A549 (cell line): ENCODE results near the gene SLC1A4. TPM values are rescaled to one million over a fixed set of nuclear protein-coding genes. Genes with fewer than 3 reads are reported as not detected.

ENCODE experiments used
- ATAC-seq, 2 experiments: fragments of 200-7000 bp in 1 of 2; fragments of >200 bp in 1 of 2; cut with Nextera tagmentation in 1 of 2; cut with Tn5 transposase in 1 of 2; 3 replicates each; pipeline versions ENCODE4 v1.8.0 to v1.9.1; 2018 to 2020; ENCODE audit warnings: mild to moderate bottlenecking in 1 of 2, moderate library complexity in 1 of 2
- CTCF ChIA-PET: fragments of 300-600 bp; sonication (Branson Sonifier 250); formaldehyde crosslinking; extraction: SDS; loops from one replicate; lab custom pipeline; 2021; ENCODE audit warnings: antibody characterized with exemption, inconsistent platforms; lab: Yijun Ruan, JAX
- POLR2A ChIA-PET: fragments of 350-600 bp; formaldehyde crosslinking; extraction: SDS; loops from one replicate; lab custom pipeline; 2021; ENCODE audit warnings: antibody characterized with exemption, inconsistent platforms; lab: Yijun Ruan, JAX
- DNase-seq, 2 experiments: peaks; one replicate each; pipeline versions ENCODE4 v3.0.0 to v3.0.0-alpha.2; 2011 to 2016; ENCODE audit warnings: low read depth in 1 of 2, low spot score in 1 of 2
- FAIRE-seq: peaks from 2 replicates; lab custom pipeline; 2011; peaks lifted over from hg19 to GRCh38; lab: Jason Lieb, UNC
- H3K27ac ChIP-seq, 2 experiments: fragments of >200 bp; sonication (Bioruptor Twin); formaldehyde crosslinking; 3 replicates each; pipeline ENCODE4 v1.5.1; 2016 to 2017
- H3K4me1 ChIP-seq: fragments of >200 bp; sonication (Bioruptor Twin); formaldehyde crosslinking; 3 replicates; pipeline ENCODE4 v1.6.1; 2016
- H3K4me2 ChIP-seq: fragments of >200 bp; sonication (Bioruptor Twin); formaldehyde crosslinking; 3 replicates; pipeline ENCODE4 v1.6.1; 2016
- H3K4me3 ChIP-seq: fragments of >200 bp; sonication (Bioruptor Twin); formaldehyde crosslinking; 3 replicates; pipeline ENCODE4 v1.5.1; 2016
- H3K9me3 ChIP-seq: fragments of >200 bp; sonication (Bioruptor Twin); formaldehyde crosslinking; 3 replicates; pipeline ENCODE4 v1.6.1; 2016
- BCL3 ChIP-seq: fragments of >200 bp; sonication (Bioruptor Twin); formaldehyde crosslinking; IDR thresholded peaks from 3 replicates; pipeline ENCODE4 v1.6.1; 2016
- BHLHE40 ChIP-seq: IDR thresholded peaks from 2 replicates; pipeline ENCODE4 v1.6.1; 2012; ENCODE audit warnings: low read depth, low read length, inconsistent platforms
- CBX8 ChIP-seq: fragments of 200-600 bp; sonication (generic); IDR thresholded peaks from 2 replicates; pipeline ENCODE4 v1.6.1; 2016
- CTCF ChIP-seq: fragments of >200 bp; sonication (Bioruptor Twin); formaldehyde crosslinking; IDR thresholded peaks from 3 replicates; pipeline ENCODE4 v1.5.1; 2016
- EHMT2 ChIP-seq: fragments of 200-600 bp; sonication (generic); IDR thresholded peaks from 2 replicates; pipeline ENCODE4 v1.6.1; 2016; ENCODE audit warnings: antibody characterized with exemption, low read depth, mild to moderate bottlenecking, moderate library complexity
- EP300 ChIP-seq, 2 experiments: fragments of >200 bp; sonication (Bioruptor Twin); formaldehyde crosslinking; IDR thresholded peaks; 2 replicates in 1 of 2; 3 replicates in 1 of 2; pipeline ENCODE4 v1.6.1; 2016 to 2017
- ESRRA ChIP-seq: fragments of 150-350 bp; IDR thresholded peaks from 2 replicates; pipeline ENCODE4 v1.6.1; 2014; ENCODE audit warnings: mild to moderate bottlenecking, low read length, borderline replicate concordance
- FOXS1 ChIP-seq: fragments of 250-450 bp; sonication (Bioruptor Pico); IDR thresholded peaks from 2 replicates; pipeline ENCODE4 v1.5.0; 2020; ENCODE audit warnings: mild to moderate bottlenecking, moderate library complexity
- GATA3 ChIP-seq: IDR thresholded peaks from 2 replicates; pipeline ENCODE4 v1.6.1; 2012; ENCODE audit warnings: borderline replicate concordance
- HDAC2 ChIP-seq: fragments of 200-600 bp; sonication (generic); IDR thresholded peaks from 2 replicates; pipeline ENCODE4 v1.6.1; 2016
- JUN ChIP-seq, 2 experiments: fragments of >200 bp; sonication (Bioruptor Twin); formaldehyde crosslinking; IDR thresholded peaks; 2 replicates in 1 of 2; 3 replicates in 1 of 2; pipeline ENCODE4 v1.6.1; 2016 to 2017
- MAFK ChIP-seq: fragments of 450-650 bp; IDR thresholded peaks from 2 replicates; pipeline ENCODE4 v1.6.1; 2014; ENCODE audit not compliant: partially characterized antibody
- MAX ChIP-seq: IDR thresholded peaks from 2 replicates; pipeline ENCODE4 v1.6.1; 2012
- MYC ChIP-seq: IDR thresholded peaks from 2 replicates; pipeline ENCODE4 v1.6.1; 2012; ENCODE audit warnings: mild to moderate bottlenecking, inconsistent platforms, low read length, improper control_type of control experiment, borderline replicate concordance
- NFE2L2 ChIP-seq: fragments of 150-350 bp; conservative IDR thresholded peaks from 2 replicates; pipeline ENCODE4 v1.6.1; 2014; ENCODE audit warnings: low read length
- PHF8 ChIP-seq: fragments of 200-600 bp; sonication (generic); IDR thresholded peaks from 2 replicates; pipeline ENCODE4 v1.6.1; 2016; ENCODE audit warnings: low read depth, mild to moderate bottlenecking, antibody characterized with exemption, moderate library complexity, borderline replicate concordance
- POLR2A ChIP-seq: IDR thresholded peaks from 2 replicates; pipeline ENCODE4 v1.6.1; 2012; ENCODE audit warnings: mild to moderate bottlenecking, low read length
- RAD21 ChIP-seq, 2 experiments: fragments of >200 bp in 1 of 2; sonication (Bioruptor Twin) in 1 of 2; formaldehyde crosslinking in 1 of 2; IDR thresholded peaks in 1 of 2; conservative IDR thresholded peaks in 1 of 2; 2 replicates in 1 of 2; 3 replicates in 1 of 2; pipeline ENCODE4 v1.6.1; 2012 to 2018; ENCODE audit warnings: inconsistent platforms in 1 of 2
- SMC3 ChIP-seq: fragments of >200 bp; sonication (Bioruptor Twin); formaldehyde crosslinking; IDR thresholded peaks from 3 replicates; pipeline ENCODE4 v1.6.1; 2018; ENCODE audit warnings: inconsistent platforms
- TFCP2L1 ChIP-seq: fragments of 250-450 bp; sonication (Bioruptor Pico); IDR thresholded peaks from 2 replicates; pipeline ENCODE4 v1.5.0; 2021; ENCODE audit warnings: mild to moderate bottlenecking
- ZC3H11A ChIP-seq: fragments of 450-650 bp; IDR thresholded peaks from 2 replicates; pipeline ENCODE4 v1.6.1; 2014; ENCODE audit warnings: antibody characterized with exemption, mild to moderate bottlenecking
- ZSCAN20 ChIP-seq: fragments of 250-450 bp; sonication (Bioruptor Pico); IDR thresholded peaks from 2 replicates; pipeline ENCODE4 v1.8.0; 2022; ENCODE audit warnings: mild to moderate bottlenecking, moderate library complexity
- WGBS: methylation state at CpG from one replicate; pipeline ENCODE4 v1.1.6; 2017; ENCODE audit errors: missing lambda C conversion rate; 5-methylcytosine and 5-hydroxymethylcytosine counted together
- polyA plus RNA-seq, 4 experiments: library from polyadenylated mRNA; depleted of rRNA in 3 of 4; stranded (reverse); fragments of >200 nt; fragmentation: RNase III in 1 of 4; extraction: RNeasy Plus Mini Kit Qiagen cat#74134 plus additional on column Dnase treatment in 1 of 4; gene quantifications; 2 replicates in 3 of 4; 3 replicates in 1 of 4; pipeline ENCODE4 v1.2.3, GENCODE V29; 2011 to 2017
- TF ChIP-seq, protein P1 (sequence below): IDR thresholded peaks from 2 replicates; pipeline ENCODE4 v1.6.1; 2012; ENCODE audit warnings: low read depth, borderline replicate concordance
- TF ChIP-seq, protein P2 (sequence below): fragments of 200-600 bp; sonication (generic); IDR thresholded peaks from 2 replicates; pipeline ENCODE4 v1.6.1; 2016; ENCODE audit warnings: antibody characterized with exemption, mild to moderate bottlenecking, moderate library complexity

SLC1A4 gene
- polyA plus RNA-seq, 2 of the 4 experiments (the other 2 are of a cell fraction): 9.1 to 26.4 TPM

- DNase-seq (no peak), ATAC-seq (no peak), FAIRE-seq (no peak)
- POLR2A ChIA-PET: interaction anchor here (0.6 to 2.3 kb wide), 14 partner anchors 9 to 240 kb away, joined by 3 to 13 read pairs (median 5); partner anchors contain the start of genes ACTR2, CEP68 and RAB1A
- H3K4me3 ChIP-seq: peak overlapping the region; percentile 89
- H3K27ac ChIP-seq: peak overlapping the region; percentile 91 to 94
- H3K9me3 ChIP-seq: no peaks in the 10 kb centered on the region
- CTCF ChIA-PET: interaction anchor here (0.8 to 12.0 kb wide), 14 partner anchors 8 to 106 kb away, joined by 3 to 99 read pairs (median 4); no protein-coding TSS in a partner anchor
- TF ChIP-seq CBX8 (no peak), TFCP2L1 (no peak), POLR2A (no peak), HDAC2 (no peak), NFE2L2 (no peak), ESRRA (no peak), BHLHE40 (no peak), MYC (no peak)
- TF ChIP-seq, protein P1, sequence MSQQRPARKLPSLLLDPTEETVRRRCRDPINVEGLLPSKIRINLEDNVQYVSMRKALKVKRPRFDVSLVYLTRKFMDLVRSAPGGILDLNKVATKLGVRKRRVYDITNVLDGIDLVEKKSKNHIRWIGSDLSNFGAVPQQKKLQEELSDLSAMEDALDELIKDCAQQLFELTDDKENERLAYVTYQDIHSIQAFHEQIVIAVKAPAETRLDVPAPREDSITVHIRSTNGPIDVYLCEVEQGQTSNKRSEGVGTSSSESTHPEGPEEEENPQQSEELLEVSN: no peak
- TF ChIP-seq, protein P2, sequence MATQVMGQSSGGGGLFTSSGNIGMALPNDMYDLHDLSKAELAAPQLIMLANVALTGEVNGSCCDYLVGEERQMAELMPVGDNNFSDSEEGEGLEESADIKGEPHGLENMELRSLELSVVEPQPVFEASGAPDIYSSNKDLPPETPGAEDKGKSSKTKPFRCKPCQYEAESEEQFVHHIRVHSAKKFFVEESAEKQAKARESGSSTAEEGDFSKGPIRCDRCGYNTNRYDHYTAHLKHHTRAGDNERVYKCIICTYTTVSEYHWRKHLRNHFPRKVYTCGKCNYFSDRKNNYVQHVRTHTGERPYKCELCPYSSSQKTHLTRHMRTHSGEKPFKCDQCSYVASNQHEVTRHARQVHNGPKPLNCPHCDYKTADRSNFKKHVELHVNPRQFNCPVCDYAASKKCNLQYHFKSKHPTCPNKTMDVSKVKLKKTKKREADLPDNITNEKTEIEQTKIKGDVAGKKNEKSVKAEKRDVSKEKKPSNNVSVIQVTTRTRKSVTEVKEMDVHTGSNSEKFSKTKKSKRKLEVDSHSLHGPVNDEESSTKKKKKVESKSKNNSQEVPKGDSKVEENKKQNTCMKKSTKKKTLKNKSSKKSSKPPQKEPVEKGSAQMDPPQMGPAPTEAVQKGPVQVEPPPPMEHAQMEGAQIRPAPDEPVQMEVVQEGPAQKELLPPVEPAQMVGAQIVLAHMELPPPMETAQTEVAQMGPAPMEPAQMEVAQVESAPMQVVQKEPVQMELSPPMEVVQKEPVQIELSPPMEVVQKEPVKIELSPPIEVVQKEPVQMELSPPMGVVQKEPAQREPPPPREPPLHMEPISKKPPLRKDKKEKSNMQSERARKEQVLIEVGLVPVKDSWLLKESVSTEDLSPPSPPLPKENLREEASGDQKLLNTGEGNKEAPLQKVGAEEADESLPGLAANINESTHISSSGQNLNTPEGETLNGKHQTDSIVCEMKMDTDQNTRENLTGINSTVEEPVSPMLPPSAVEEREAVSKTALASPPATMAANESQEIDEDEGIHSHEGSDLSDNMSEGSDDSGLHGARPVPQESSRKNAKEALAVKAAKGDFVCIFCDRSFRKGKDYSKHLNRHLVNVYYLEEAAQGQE: no peak
- 13% methylated on average over 12 of the region's 12 CpGs for WGBS
- peaks cover 28% of the 10 kb centered on the region for H3K4me1 ChIP-seq
- H3K4me2 ChIP-seq: peak overlapping the region; percentile 96
These were observed 1.2 kb upstream of the SLC1A4 start for GRCh38 chr2:64987956-64988419.

- peak overlapping the region; percentile 91 to 94 for H3K27ac ChIP-seq
- DNase-seq: peak; percentile 89 to 90
- H3K4me3 ChIP-seq: peak overlapping the region; percentile 89
- ChIA-PET POLR2A (interaction anchor here (0.6 to 2.3 kb wide), 13 partner anchors 8 to 239 kb away, joined by 3 to 13 read pairs (median 4); partner anchors contain the start of genes ACTR2, CEP68 and RAB1A), CTCF (interaction anchor here (0.8 to 12.0 kb wide), 17 partner anchors 9 to 107 kb away, joined by 3 to 99 read pairs (median 4); no protein-coding TSS in a partner anchor)
- no peak for FAIRE-seq
- H3K9me3 ChIP-seq: no peaks in the 10 kb centered on the region
- H3K4me1 ChIP-seq: peaks cover 27% of the 10 kb centered on the region
- WGBS: under 1% methylated on average over 31 of the region's 65 CpGs
- peak overlapping the region; percentile 96 for H3K4me2 ChIP-seq
- ATAC-seq: peak; percentile 89
- TF ChIP-seq ZSCAN20 (no peak), GATA3 (peak; percentile 15), CTCF (peak; percentile 55), SMC3 (peak; percentile 40; the same call in 1 of the 3 replicates), POLR2A (peak; percentile 35), HDAC2 (0 out of 2 replicates have a peak, but pooled peaks have one; percentile 29), EHMT2 (no peak), MAX (peak; percentile 59; the same call in 1 of the 2 replicates), NFE2L2 (no peak), ZC3H11A (no peak), JUN (IDR thresholded peaks at IDR 0.05) (peak; percentile 54 to 78), MAFK (no peak), BCL3 (peak; percentile 63; the same call in 1 of the 3 replicates), FOXS1 (CRISPR knock-in tag) (no peak), PHF8 (peak; percentile 92), EP300 (IDR thresholded peaks at IDR 0.05) (no peak), RAD21 (conservative IDR thresholded peaks at IDR 0.05 in 1 of 2, IDR thresholded peaks at IDR 0.05 in 1 of 2) (peak in 1 of 2 experiments; percentile 44; a peak in 2 of 5 replicates)
- TF ChIP-seq, protein P1: peak; percentile 4; the same call in 1 of the 2 replicates
These were observed 626 bp upstream of the SLC1A4 start for GRCh38 chr2:64988420-64989125.
